Prostate gland (tissue), 2 donors: Measurements from ENCODE around the gene FAM3B.

Experiments
- CTCF ChIP-seq, 4 experiments: fragments of 200-600 bp in 2 of 4; fragments of 450-650 bp in 2 of 4; sonication (generic) in 2 of 4; IDR thresholded peaks; 1 replicate in 3 of 4; 2 replicates in 1 of 4; pipeline ENCODE4 v1.5.1; 2016 to 2019; ENCODE audit warnings: antibody characterized with exemption in 4 of 4, mild to moderate bottlenecking in 2 of 4, moderate library complexity in 2 of 4
- POLR2A ChIP-seq: fragments of 450-650 bp; IDR thresholded peaks from one replicate; pipeline ENCODE4 v1.6.1; 2016; ENCODE audit warnings: antibody characterized with exemption, mild to moderate bottlenecking

GRCh38 chr21:41350436-41351155, 34.0 kb downstream of the FAM3B start:
- TF ChIP-seq CTCF (IDR thresholded peaks at IDR 0.05) (no peak), POLR2A (no peak)
